Muscle of leg (tissue), 11 donors: ENCODE measurements around the gene DLG5. TPM values are rescaled to one million over a fixed set of nuclear protein-coding genes. Genes with fewer than 3 reads are reported as not detected.

Source experiments
- DNase-seq: peaks from one replicate; pipeline ENCODE4 v3.0.0; 2013
- H3K27ac ChIP-seq: one replicate; pipeline ENCODE4 v1.5.1; 2013; ENCODE audit warnings: mild to moderate bottlenecking, low read length, control low read depth
- H3K27me3 ChIP-seq: one replicate; pipeline ENCODE4 v1.6.1; 2013; ENCODE audit warnings: low read length; ENCODE audit not compliant: control insufficient read depth, insufficient read depth
- H3K36me3 ChIP-seq: one replicate; pipeline ENCODE4 v1.6.1; 2013; ENCODE audit warnings: low read length; ENCODE audit not compliant: control insufficient read depth, insufficient read depth
- H3K4me1 ChIP-seq: one replicate; pipeline ENCODE4 v1.6.1; 2013; ENCODE audit warnings: low read length; ENCODE audit not compliant: control insufficient read depth, insufficient read depth
- H3K4me3 ChIP-seq: one replicate; pipeline ENCODE4 v1.5.1; 2013; ENCODE audit warnings: low read length, control low read depth
- H3K9me3 ChIP-seq: replicated peaks from 2 replicates; pipeline ENCODE4 v1.6.1; 2013; ENCODE audit warnings: low read depth, low read length; ENCODE audit not compliant: control insufficient read depth
- WGBS: methylation state at CpG from one replicate; pipeline ENCODE4 v1.1.5; 2013; ENCODE audit warnings: missing lambda C conversion rate; ENCODE audit not compliant: insufficient coverage; 5-methylcytosine and 5-hydroxymethylcytosine counted together
- polyA plus RNA-seq, 8 donors: library from polyadenylated mRNA; unstranded; fragments of 120-200 nt; gene quantifications; one replicate each; pipeline versions ENCODE4 v1.2.1 to v1.2.3, GENCODE V29; 2013; ENCODE audit warnings: inconsistent platforms in 1 of 8, low replicate concordance in 1 of 8; ENCODE audit not compliant: insufficient read length in 8 of 8, insufficient read depth in 1 of 8
- total RNA-seq: library from RNA; stranded (reverse); fragments of 120-200 nt; gene quantifications from one replicate; pipeline ENCODE4 v1.2.4, GENCODE V29; 2013

Gene DLG5
- total and polyA plus RNA-seq, 9 donors: 12.9 to 34.7 (median 24.8) TPM

DNA sequence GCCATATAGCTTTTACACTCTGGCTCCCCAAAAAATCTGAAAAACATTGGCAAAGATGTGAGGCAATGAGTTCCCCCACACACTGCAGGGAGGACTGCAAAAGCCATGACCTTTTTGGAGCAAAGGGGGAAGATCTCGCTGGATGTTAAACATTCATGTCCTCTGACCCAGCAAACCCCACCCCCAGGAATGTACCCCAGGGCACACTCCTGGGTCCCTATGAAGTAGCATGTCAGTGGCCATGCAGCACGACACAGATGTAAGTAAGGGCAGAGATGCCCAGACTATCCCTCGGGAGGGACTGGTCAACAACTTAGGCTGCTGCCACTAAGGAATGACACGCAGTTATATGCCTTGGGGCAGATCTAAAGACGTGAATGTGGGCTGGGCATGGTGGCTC lies 100.6 kb downstream of the DLG5 start:
- Histone ChIP-seq H3K4me1 (no peaks in the 10 kb centered on the region), H3K27ac (no peak overlapping the region), H3K36me3 (peaks cover 49% of the 10 kb centered on the region), H3K9me3 (no peaks in the 10 kb centered on the region), H3K4me3 (no peak overlapping the region), H3K27me3 (no peaks in the 10 kb centered on the region)
- DNase-seq: no peak
- WGBS: 92% methylated on average over 5 of the region's 5 CpGs

DNA sequence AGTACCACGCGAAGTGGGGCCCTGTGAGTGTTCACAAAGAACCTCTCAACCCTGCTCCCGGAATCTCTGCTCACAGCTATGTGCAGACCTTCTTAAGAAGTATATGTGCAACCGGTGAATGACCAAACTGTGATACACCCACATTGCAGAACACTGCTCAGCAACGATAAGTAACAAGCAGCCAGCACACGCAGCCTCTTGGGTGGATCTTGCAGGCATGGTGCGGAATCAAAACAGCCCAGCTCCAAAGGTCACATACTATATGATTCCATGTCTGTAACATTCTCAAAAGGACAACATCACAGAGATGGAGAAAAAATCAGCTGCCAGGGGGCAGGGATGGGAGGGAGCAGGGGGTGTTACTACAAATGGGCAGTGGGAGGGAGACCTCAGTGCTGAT lies 101.6 kb downstream of the DLG5 start:
- no peaks in the 10 kb centered on the region for H3K27me3 ChIP-seq
- no peak for DNase-seq
- 89% methylated on average over 3 of the region's 7 CpGs for WGBS
- peaks cover 44% of the 10 kb centered on the region for H3K36me3 ChIP-seq
- H3K9me3 ChIP-seq: no peaks in the 10 kb centered on the region
- H3K4me1 ChIP-seq: no peaks in the 10 kb centered on the region
- no peak overlapping the region for H3K4me3 ChIP-seq
- H3K27ac ChIP-seq: no peak overlapping the region

DNA sequence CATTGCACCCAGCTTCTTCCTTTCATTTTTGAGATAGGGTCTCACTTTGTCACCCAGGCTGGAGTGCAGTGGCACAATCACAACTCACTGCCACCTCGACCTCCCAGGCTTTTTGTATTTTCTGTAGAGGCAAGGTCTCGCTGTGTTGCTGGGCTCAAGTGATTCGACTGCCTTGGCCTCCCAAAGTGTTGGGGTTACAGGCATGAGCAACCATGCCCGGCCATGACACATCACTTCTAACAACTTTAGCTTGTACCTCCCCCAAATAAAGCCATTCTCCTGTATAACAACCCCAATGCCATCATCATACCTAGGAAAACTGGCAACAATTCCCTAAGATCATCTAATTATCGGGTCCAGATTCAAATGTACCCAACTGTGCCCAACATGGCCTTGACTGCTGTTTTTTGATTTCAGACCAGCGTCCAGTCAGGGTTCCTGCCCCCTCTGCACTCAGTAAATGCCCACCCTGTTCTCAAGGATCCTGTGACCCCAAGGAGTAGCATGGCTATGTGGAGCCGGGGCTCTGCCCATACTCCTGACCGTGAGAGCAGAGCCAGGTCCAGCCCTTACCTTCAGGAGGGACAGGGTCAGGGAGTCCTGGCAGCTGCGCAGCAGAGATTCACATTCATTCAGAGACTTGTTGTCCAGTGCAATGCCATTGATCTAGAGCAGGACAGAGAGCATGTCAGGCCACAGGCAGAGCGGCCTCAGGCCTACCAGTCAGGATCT lies 102.6 kb downstream of the DLG5 start:
- WGBS: 100% methylated on average over 6 of the region's 10 CpGs
- no peak overlapping the region for H3K27ac ChIP-seq
- no peak for DNase-seq
- no peaks in the 10 kb centered on the region for H3K4me1 ChIP-seq
- H3K27me3 ChIP-seq: no peaks in the 10 kb centered on the region
- no peaks in the 10 kb centered on the region for H3K9me3 ChIP-seq
- peaks cover 45% of the 10 kb centered on the region for H3K36me3 ChIP-seq
- no peak overlapping the region for H3K4me3 ChIP-seq

DNA sequence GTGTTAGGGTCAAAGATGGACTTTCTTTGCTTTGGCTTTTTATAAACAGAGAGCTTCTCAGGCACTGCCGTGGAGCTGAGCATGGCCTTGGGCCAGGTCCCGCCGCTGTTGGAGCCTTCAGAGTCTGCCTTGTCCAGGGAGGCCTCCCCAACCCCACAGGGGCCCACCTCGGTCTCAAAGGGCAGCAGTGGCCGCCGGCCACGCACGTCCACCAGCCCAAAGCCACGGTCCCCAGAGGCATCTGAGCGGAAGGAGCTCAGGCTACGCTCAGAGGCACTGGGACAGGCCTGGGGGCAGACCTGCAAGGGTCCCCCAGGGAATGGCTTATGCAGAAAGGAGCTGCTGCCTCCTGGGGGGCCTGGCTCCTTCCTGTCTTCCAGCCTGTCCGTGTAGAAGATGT lies 105.0 kb downstream of the DLG5 start:
- WGBS: 80% methylated on average over 12 of the region's 12 CpGs
- no peak overlapping the region for H3K4me3 ChIP-seq
- H3K36me3 ChIP-seq: peaks cover 65% of the 10 kb centered on the region
- no peaks in the 10 kb centered on the region for H3K9me3 ChIP-seq
- DNase-seq: no peak
- no peaks in the 10 kb centered on the region for H3K4me1 ChIP-seq
- no peak overlapping the region for H3K27ac ChIP-seq
- no peaks in the 10 kb centered on the region for H3K27me3 ChIP-seq

DNA sequence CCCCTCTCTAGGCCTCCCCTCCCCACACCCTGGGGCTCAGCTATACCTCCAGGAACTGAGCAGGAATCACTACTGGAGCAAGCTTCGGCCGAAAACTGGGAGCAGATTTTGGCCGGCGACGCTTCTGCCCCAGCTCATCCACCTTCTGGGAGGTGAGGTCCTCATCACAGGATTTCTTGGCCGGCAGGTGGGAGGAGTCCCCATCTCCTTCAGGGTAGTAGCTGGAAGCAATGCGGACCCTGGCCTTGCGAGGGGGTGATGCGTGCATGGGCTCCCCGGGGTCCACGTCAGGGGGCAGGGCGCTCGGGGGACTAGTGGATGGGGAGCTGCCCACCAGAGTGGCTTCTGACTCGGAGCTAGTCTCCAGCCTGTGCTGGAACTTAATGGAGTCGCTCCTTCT lies 105.5 kb downstream of the DLG5 start:
- no peak for DNase-seq
- WGBS: 93% methylated on average over 14 of the region's 15 CpGs
- Histone ChIP-seq H3K27ac (no peak overlapping the region), H3K9me3 (no peaks in the 10 kb centered on the region), H3K4me3 (no peak overlapping the region), H3K27me3 (no peaks in the 10 kb centered on the region), H3K36me3 (peaks cover 66% of the 10 kb centered on the region), H3K4me1 (no peaks in the 10 kb centered on the region)

DNA sequence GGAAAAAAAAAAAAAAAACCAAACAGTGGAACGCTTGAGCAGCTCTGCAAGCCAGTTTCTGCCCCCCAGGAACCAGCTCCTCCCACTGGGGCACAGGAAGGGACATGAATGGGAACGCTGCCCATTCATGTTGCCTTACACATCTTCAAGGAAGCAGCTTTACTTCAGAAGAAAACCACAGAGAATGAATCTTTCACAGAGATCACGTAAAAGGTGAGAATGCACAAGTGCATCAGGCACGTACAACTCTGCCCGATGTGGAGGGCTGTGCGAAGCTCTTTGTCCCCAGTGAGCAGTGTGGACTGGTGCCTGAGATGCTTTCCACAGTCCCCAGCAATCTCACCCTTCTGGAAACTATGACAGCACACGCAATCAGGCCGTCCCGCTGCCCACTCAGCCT lies 106.2 kb downstream of the DLG5 start:
- no peak overlapping the region for H3K27ac ChIP-seq
- H3K27me3 ChIP-seq: no peaks in the 10 kb centered on the region
- WGBS: 86% methylated on average over 8 of the region's 9 CpGs
- H3K9me3 ChIP-seq: no peaks in the 10 kb centered on the region
- H3K4me3 ChIP-seq: no peak overlapping the region
- peaks cover 68% of the 10 kb centered on the region for H3K36me3 ChIP-seq
- DNase-seq: no peak
- no peaks in the 10 kb centered on the region for H3K4me1 ChIP-seq

DNA sequence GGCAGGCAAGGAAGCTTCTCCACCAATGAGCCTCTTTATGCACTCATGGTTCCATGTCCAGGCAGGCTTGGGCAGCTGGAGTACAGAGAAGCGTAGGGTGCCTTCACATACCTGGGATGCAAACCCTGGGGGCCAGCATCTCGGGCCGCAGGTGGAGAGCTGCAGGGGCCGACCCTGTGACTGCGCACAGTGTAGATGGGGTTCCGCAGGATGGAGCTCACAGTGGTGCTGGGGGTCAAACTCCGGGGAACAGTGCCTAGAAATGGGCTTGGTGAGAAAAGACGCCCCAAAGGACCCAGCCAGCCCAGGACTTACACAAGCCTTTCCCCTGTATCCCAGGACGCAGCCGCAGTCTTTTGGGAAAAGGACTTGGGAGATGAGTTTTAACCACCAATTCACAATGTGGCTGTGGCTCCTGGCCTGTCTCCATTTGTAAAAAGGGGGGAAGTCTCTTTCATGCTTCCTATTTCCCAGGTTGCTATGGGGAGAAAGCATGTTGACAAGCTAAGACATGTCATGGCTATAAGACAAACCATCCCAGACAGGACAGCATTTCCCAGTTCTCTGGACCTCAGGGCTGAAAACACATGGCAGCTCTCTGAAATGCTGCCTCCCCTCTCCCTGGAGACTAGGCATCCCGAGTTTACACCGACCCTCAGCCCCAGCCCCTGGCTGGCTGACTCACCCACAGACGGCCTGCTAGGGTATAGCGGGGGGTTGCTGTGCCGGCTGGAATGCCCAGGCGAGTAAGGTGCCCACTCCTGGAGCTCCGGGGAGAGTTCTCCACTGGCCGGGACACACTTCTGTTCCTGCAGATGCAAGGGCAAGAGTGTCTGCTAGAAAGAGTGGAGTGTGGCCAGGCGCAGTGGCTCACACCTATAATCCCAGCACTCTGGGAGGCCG lies 107.1 kb downstream of the DLG5 start:
- WGBS: 89% methylated on average over 15 of the region's 20 CpGs
- DNase-seq: no peak
- H3K4me1 ChIP-seq: no peaks in the 10 kb centered on the region
- no peaks in the 10 kb centered on the region for H3K27me3 ChIP-seq
- peaks cover 74% of the 10 kb centered on the region for H3K36me3 ChIP-seq
- no peak overlapping the region for H3K27ac ChIP-seq
- H3K4me3 ChIP-seq: no peak overlapping the region
- no peaks in the 10 kb centered on the region for H3K9me3 ChIP-seq

DNA sequence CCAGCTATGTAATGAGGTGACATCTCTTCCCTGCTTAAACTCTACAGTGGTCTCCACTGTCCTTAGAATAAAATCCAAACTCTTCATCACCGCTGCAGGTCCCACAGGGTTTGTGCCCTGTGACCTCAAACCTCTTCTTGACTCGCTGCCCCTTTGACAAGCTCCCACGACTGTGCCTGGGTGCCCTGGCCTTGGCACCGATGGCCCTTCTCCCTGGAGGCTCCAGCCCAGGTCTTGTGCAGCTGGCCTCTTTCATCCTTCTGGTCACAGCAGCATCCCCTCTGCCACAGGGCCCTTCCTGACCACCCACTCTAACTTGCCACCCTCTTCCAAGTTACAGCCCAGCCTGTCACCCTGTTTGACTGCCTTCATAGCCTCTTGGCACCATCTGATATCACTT lies 108.2 kb downstream of the DLG5 start:
- WGBS: 97% methylated on average over 4 of the region's 4 CpGs
- peaks cover 73% of the 10 kb centered on the region for H3K36me3 ChIP-seq

DNA sequence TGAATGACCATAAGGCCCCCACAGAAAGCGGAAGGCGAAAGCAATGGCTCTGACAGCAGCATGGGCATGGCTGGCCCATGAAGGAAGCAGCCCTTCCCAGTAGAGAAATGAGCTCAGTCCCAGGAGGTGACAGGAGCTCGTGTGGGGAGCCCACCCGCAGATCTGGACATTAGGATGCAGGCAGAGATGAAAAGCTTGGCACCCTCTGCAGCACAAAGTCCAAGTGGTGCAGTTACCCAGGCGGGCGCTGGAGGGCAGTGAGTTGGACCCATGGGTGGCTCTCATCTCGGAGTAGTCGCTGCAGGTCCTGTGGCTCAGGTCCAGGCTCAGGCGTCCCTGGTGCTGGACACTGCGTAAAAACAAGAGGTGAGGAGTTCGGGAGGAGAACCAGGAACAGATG lies 109.0 kb downstream of the DLG5 start:
- H3K27me3 ChIP-seq: no peaks in the 10 kb centered on the region
- no peaks in the 10 kb centered on the region for H3K9me3 ChIP-seq
- no peak overlapping the region for H3K4me3 ChIP-seq
- H3K27ac ChIP-seq: no peak overlapping the region
- peaks cover 80% of the 10 kb centered on the region for H3K36me3 ChIP-seq
- no peak for DNase-seq
- WGBS: 87% methylated on average over 11 of the region's 11 CpGs
- no peaks in the 10 kb centered on the region for H3K4me1 ChIP-seq

More for the DNA sequence above, 108.2 kb downstream of the DLG5 start:
- H3K27me3 ChIP-seq: no peaks in the 10 kb centered on the region
- H3K4me3 ChIP-seq: no peak overlapping the region
- no peak overlapping the region for H3K27ac ChIP-seq
- H3K4me1 ChIP-seq: no peaks in the 10 kb centered on the region
- DNase-seq: no peak
- H3K9me3 ChIP-seq: no peaks in the 10 kb centered on the region

DNA sequence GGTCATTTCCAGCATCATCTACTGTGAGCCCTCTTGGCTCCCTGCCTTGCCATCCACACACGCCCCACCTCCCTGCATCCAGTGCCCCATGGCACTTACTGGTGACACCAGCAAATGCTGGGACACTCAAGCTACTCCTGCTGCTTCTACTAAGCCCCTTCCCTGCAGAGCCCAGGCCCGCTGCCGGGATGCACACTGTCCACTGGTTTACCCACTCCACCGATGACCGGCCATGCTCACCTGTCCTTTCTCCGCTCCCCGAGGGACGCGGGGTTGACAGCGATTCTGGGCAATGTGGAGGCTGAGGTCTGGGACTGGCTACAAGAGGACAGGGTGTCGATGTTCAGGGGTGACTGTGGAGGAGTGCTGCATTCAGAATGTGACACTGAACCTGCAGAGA lies 110.2 kb downstream of the DLG5 start:
- H3K27ac ChIP-seq: no peak overlapping the region
- H3K9me3 ChIP-seq: no peaks in the 10 kb centered on the region
- WGBS: 96% methylated on average over 11 of the region's 11 CpGs
- H3K36me3 ChIP-seq: peaks cover 84% of the 10 kb centered on the region
- no peak for DNase-seq
- no peaks in the 10 kb centered on the region for H3K27me3 ChIP-seq
- H3K4me1 ChIP-seq: no peaks in the 10 kb centered on the region
- H3K4me3 ChIP-seq: no peak overlapping the region
